Smooth muscle cell (in vitro differentiated cells): ENCODE data around the gene PCDHGA6. TPM values are rescaled to one million over a fixed set of nuclear protein-coding genes. Genes with fewer than 3 reads are reported as not detected.
"Not testable (repeated sequence)": the region's sequence is repeated elsewhere in the genome, so short reads cannot be mapped to it uniquely, and the experiment has no call there.

ENCODE experiments used
- DNase-seq: peaks from one replicate; lab custom pipeline; 2025; ENCODE audit not compliant: unreplicated experiment; lab: John Stamatoyannopoulos, UW
- H2AFZ ChIP-seq: fragments of 200-600 bp; sonication (generic); 2 replicates; pipeline ENCODE4 v1.6.0; 2016; ENCODE audit warnings: antibody characterized with exemption, low read depth, mild to moderate bottlenecking
- H3F3A ChIP-seq: fragments of 200-600 bp; sonication (generic); 2 replicates; pipeline ENCODE4 v1.6.0; 2017; ENCODE audit warnings: antibody characterized with exemption, low read depth
- H3K27ac ChIP-seq: fragments of 200-600 bp; sonication (generic); 2 replicates; pipeline ENCODE4 v1.5.1; 2016; ENCODE audit warnings: low read depth, mild to moderate bottlenecking
- H3K27me3 ChIP-seq: fragments of 200-600 bp; sonication (generic); 2 replicates; pipeline ENCODE4 v1.6.1; 2016; ENCODE audit warnings: low read depth, mild to moderate bottlenecking
- H3K36me3 ChIP-seq: fragments of 200-600 bp; sonication (generic); 2 replicates; pipeline ENCODE4 v1.5.1; 2016; ENCODE audit warnings: low read depth
- H3K4me1 ChIP-seq: fragments of 200-600 bp; sonication (generic); 2 replicates; pipeline ENCODE4 v1.5.1; 2016; ENCODE audit warnings: low read depth
- H3K4me2 ChIP-seq: fragments of 200-600 bp; sonication (generic); 2 replicates; pipeline ENCODE4 v1.6.0; 2016; ENCODE audit warnings: mild to moderate bottlenecking
- H3K4me3 ChIP-seq: fragments of 200-600 bp; sonication (generic); 2 replicates; pipeline ENCODE4 v1.5.1; 2016; ENCODE audit warnings: mild to moderate bottlenecking
- H3K79me2 ChIP-seq: fragments of 200-600 bp; sonication (generic); 2 replicates; pipeline ENCODE4 v1.6.0; 2016; ENCODE audit warnings: low read depth, mild to moderate bottlenecking
- H3K9ac ChIP-seq: fragments of 200-600 bp; sonication (generic); 2 replicates; pipeline ENCODE4 v1.6.0; 2016; ENCODE audit warnings: low read depth
- H3K9me3 ChIP-seq: fragments of 200-600 bp; sonication (generic); replicated peaks from 2 replicates; pipeline ENCODE4 v1.5.1; 2016; ENCODE audit warnings: low read depth
- H4K20me1 ChIP-seq: fragments of 200-600 bp; sonication (generic); 2 replicates; pipeline ENCODE4 v1.6.0; 2016; ENCODE audit warnings: low read depth
- CTCF ChIP-seq: fragments of 200-600 bp; sonication (generic); IDR thresholded peaks from 2 replicates; pipeline ENCODE4 v1.5.1; 2017; ENCODE audit warnings: borderline replicate concordance, mild to moderate bottlenecking, antibody characterized with exemption; ENCODE audit not compliant: insufficient read depth, poor library complexity, severe bottlenecking
- WGBS: methylation state at CpG from one replicate; pipeline ENCODE4 v1.1.7; 2016; ENCODE audit warnings: low lambda C conversion rate; 5-methylcytosine and 5-hydroxymethylcytosine counted together
- polyA plus RNA-seq: library from polyadenylated mRNA; unstranded; fragments of >200 nt; fragmentation: Nextera tagmentation; extraction: Ambion mirVana; gene quantifications from 2 replicates; pipeline ENCODE4 v1.2.1, GENCODE V29; 2016
- total RNA-seq: library from RNA; depleted of rRNA; stranded (reverse); fragments of >200 nt; gene quantifications from 2 replicates; pipeline ENCODE4 v1.2.3, GENCODE V29; 2014

The PCDHGA6 gene
- total and polyA plus RNA-seq, 2 experiments from 2014 or later, result 0.27 TPM; not detected in 1

- Histone ChIP-seq H3K4me3 (no peak within 1 kb of the TSS), H3K27ac (no peak within 1 kb of the TSS), H2AFZ (no peak within 1 kb of the TSS), H3K27me3 (no peaks in the 10 kb centered on the region), H4K20me1 (no peaks in the 10 kb centered on the region), H3K9ac (no peak within 1 kb of the TSS), H3K79me2 (no peaks in the 10 kb centered on the region), H3K9me3 (peaks cover 11% of the 10 kb centered on the region), H3F3A (no peaks in the 10 kb centered on the region), H3K4me2 (no peak within 1 kb of the TSS), H3K36me3 (no peaks in the 10 kb centered on the region), H3K4me1 (no peaks in the 10 kb centered on the region)
- no peak for DNase-seq
- TF ChIP-seq CTCF, result no peak
- WGBS, result 89% methylated on average over 21 of the region's 21 CpGs
Observed at GRCh38 chr5:141330299-141331080, 43.2 kb upstream of the PCDHGA6 start, which contains the start of gene PCDHGA1. TSS of gene PCDHGA1 (plus strand) at chr5:141330514.

GRCh38 chr5:141332571-141332970 is 41.1 kb upstream of the PCDHGA6 start:
- not testable (repeated sequence) for DNase-seq, H4K20me1 ChIP-seq, H3K4me2 ChIP-seq, H2AFZ ChIP-seq, H3K4me1 ChIP-seq, H3K27me3 ChIP-seq, H3K4me3 ChIP-seq, H3K36me3 ChIP-seq, H3K9me3 ChIP-seq, H3K79me2 ChIP-seq, H3K9ac ChIP-seq, H3F3A ChIP-seq, H3K27ac ChIP-seq
- 95% methylated on average over 25 of the region's 39 CpGs for WGBS

DNA sequence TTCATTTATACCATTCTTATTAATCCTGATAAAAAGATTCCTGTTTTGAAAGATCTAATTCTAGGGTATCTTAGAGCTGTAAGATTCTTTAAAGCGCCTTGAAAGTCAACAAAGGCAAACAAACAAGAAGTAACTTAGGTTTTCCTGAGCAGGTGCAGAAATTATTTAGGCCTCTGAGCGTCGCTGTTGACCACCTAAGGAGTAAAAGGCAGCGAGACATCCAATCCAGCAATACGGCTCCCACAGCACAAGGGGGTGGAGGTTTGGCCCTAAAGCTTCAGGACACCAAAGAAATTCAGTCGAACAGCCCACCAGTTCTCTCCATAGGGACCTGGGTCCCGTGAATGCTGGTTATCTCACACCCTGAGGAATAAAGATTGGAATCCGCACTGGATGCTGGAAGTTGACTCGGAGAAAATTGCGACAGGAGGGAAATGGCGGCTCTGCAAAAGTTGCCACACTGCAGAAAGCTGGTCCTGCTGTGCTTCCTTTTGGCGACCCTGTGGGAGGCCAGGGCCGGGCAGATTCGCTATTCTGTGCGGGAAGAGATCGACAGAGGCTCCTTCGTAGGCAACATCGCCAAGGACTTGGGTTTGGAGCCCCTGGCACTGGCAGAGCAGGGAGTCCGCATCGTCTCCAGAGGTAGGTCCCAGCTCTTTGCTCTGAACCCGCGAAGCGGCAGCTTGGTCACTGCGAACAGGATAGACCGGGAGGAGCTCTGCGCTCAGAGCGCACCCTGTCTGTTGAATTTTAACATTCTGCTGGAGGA is 35.0 kb upstream of the PCDHGA6 start, which contains the start of gene PCDHGA2:
TSS of gene PCDHGA2 (plus strand) at position 223 of the 769 bp plus-strand sequence.
- Histone ChIP-seq H3K4me1 (no peaks in the 10 kb centered on the region), H3K9me3 (peaks cover 9% of the 10 kb centered on the region), H4K20me1 (no peaks in the 10 kb centered on the region), H3K4me3 (no peak within 1 kb of the TSS), H3K9ac (no peak within 1 kb of the TSS), H3F3A (no peaks in the 10 kb centered on the region), H3K79me2 (no peaks in the 10 kb centered on the region), H3K27ac (no peak within 1 kb of the TSS), H2AFZ (no peak within 1 kb of the TSS), H3K27me3 (no peaks in the 10 kb centered on the region), H3K4me2 (no peak within 1 kb of the TSS), H3K36me3 (no peaks in the 10 kb centered on the region)
- 80% methylated on average over 27 of the region's 27 CpGs for WGBS
- TF ChIP-seq CTCF, result no peak
- DNase-seq, result no peak

- not testable (repeated sequence) for H2AFZ ChIP-seq, H3F3A ChIP-seq, H3K36me3 ChIP-seq, H3K27me3 ChIP-seq, H3K9ac ChIP-seq, DNase-seq, H3K4me3 ChIP-seq, H4K20me1 ChIP-seq, H3K79me2 ChIP-seq, H3K4me1 ChIP-seq, H3K4me2 ChIP-seq, H3K27ac ChIP-seq
- H3K9me3 ChIP-seq, result peaks cover 16% of the 10 kb centered on the region
- 94% methylated on average over 45 of the region's 45 CpGs for WGBS
Observed at GRCh38 chr5:141340781-141341354, 32.8 kb upstream of the PCDHGA6 start.
